GM19372 (cell line): Measurements from ENCODE around the gene SMYD4.
"Not testable (repeated sequence)": the region's sequence is repeated elsewhere in the genome, so short reads cannot be mapped to it uniquely, and the experiment has no call there.

Experiments used
- ATAC-seq: cut with Tn5 transposase; IDR thresholded peaks from one replicate; pipeline ENCODE4 v1.9.1; 2021; ENCODE audit warnings: mild to moderate bottlenecking, low read depth, moderate library complexity; ENCODE audit not compliant: unreplicated experiment

SMYD4 gene

DNA sequence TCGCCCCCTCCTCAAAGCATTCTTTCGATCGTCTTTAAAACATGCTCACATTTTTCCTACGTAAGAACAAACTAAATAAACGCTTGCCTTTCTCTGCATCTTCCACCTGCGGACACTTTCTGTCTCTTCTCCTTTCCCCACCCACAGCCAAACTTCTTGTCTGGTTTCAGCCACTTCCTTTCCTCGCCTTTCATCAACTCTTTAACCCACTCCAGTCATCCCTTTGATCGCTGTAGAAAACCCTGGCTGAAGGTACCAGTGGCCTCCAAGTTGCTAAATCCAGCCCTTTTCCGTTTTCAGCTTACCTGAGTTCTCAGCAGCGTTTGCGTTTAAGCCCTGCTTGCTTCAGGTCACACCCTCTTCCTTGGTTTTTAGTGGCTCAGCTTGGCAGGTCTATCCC, 586 bp upstream of the SMYD4 start:
- no peak for ATAC-seq

- ATAC-seq = no peak
These were observed 498 bp downstream of the SMYD4 start for GRCh38 chr17:1829216-1829591.

DNA sequence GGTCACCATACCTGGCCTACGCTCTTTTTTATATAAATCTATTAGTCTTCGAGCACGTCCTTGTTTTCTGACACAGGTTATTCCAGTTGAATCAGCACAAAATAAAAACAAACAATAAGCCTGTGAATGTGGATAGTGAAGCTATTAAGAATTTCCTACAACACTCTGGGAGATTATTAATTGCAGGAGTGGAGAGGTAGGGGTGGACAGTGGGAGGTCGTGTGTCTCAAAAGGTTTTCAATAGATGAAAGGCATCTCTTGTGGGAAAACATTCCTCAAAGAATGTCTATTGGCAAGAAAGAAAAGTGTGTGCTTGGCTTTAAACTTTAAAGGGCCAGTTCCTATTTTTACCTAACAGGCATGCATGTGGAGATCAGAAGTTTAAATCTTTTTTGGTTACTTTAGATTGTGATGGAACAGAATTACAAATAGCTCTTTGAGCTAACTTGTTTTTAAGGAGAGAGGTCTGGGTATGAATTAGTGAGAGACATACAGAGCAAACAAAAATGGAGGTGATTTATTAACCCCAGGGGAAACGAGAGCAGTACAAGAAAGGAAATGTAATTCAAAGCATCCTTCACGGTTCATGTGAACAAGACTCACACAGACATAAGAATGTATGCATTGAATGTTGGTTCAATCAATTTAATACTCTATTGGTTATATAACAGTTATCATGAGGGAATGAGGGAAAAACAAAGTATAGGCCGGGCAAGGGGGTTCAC, 9.0 kb downstream of the SMYD4 start:
- ATAC-seq = no peak

DNA sequence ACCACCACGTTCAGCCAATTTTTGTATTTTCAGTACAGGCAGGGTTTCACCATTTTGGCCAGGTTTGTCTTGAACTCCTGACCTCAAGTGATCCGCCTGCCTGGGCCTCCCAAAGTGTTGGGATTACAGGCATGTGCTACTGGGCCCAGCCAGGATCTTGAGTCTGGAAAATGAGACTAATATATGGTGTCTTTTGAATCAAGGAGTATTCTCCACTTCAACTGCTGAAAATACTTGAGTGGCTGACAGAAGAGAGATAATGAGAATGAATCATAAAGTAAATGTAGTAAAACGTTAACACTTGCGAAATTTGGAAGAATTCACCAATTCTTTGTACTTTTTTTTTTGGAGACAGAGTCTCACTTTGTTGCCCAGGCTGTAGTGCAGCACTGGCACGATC, 16.6 kb downstream of the SMYD4 start:
- no peak for ATAC-seq

- ATAC-seq = no peak
These were observed 19.1 kb downstream of the SMYD4 start for GRCh38 chr17:1810450-1811103.

DNA sequence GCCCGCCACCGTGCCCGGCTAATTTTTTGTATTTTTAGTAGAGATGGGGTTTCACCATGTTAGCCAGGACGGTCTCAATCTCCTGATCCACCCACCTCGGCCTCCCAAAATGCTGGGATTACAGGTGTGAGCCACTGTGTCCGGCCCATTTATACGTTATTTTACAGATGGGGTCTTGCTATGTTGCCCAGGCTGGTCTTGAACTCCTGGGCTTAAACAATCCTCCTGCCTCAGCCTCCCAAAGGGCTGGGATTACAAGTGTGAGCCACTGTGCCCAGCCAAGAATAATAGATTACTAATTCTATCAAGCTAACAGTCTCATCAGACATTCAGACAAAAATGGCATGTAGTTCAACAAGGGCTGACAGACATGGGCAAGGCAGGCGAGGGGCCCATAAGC, 19.9 kb downstream of the SMYD4 start:
- ATAC-seq = not testable (repeated sequence)

DNA sequence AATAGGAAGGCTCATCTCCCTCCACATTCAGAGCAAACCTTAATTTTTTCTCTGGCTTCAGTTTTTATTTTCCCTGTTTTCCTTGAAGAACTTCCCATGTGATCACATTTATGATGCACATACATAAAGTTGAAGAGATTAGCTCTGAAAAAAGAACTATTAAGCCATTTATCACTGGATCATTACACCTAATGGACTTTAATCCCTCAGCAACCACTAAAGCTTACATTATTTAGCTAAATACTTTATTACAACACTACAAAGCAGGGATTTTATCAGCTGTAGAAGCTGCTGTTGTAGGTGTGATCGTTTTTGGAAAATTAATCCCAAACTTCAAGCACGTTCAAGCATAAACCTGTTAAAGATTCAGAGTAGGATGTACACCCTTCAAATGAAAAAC, 21.1 kb downstream of the SMYD4 start:
- no peak for ATAC-seq

DNA sequence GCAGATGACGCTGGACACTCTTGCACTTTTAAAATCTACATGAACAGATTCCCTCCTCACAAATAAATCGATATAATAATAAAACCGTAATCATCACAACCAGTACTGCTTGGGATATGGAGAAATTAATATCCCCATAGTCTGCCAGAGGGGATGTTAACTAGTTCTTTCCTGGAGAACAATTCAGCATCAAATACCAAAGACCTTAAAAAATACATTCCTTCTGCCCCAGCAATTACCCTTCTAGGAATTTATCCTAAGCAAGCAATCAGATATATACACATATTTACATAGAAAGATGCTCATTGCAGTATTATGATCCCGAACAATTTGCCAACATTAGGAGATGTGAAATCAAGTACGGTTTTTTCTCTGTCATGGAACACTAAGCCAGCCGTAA, 21.8 kb downstream of the SMYD4 start:
- no peak for ATAC-seq

- ATAC-seq = no peak
These were observed 26.4 kb downstream of the SMYD4 start for GRCh38 chr17:1803280-1803679.

DNA sequence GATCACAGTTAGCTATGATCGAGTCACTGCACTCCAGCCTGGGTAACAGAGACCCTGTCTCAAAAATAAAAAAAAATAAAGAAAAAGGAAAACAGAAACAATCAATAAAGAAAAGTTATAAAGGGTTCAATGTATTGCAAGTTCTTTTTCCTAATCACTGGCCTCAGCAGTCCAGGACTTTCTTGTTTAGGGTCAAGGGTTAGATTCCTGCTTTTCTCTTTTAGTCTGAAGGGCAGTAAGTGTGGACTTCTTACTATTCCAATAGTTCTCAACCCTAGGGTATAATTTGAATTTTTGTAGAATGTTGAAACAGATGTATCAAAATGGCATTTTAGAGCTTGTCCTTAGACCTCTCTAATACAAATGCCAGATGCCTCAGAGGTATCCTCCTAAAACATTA, 27.3 kb downstream of the SMYD4 start:
- ATAC-seq = no peak

DNA sequence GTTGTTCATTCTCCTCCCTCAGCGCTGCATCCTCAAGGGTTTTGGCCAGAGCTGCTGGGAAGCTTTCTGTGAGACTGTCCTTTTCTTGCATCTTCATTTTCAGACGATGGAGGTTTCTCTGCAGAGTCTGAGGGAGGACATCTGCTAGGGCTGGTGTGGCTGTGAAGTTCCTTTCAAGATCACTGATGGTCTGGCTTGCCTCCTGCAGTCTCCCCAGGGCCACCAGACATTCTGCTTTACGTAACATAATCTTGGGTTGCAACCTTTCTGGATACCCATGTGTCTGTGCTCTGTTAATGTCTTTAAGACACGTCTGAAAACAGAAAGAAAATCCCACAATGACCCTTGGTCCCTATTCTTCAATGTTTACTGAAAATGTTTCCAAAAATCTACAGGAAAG, 29.0 kb downstream of the SMYD4 start:
- no peak for ATAC-seq

DNA sequence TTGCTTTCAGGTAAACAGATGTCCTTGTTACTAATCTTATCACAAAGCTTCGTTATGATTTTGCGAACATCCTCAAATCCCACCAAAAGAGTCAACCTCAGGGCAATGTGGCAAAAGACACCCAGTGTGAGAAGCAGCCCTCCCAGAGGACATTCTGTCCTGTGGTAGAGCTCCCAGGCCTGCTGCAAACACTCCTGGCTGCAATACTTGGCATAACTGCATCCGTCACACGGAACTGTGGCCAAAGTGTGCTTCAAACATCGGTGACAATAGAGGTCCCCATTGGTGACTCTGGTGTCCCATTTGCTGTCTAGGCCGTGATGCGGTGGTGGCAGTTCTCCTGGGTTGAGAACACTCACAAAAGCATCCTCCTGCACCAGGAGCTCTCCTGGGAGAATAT, 29.5 kb downstream of the SMYD4 start:
- no peak for ATAC-seq

- ATAC-seq = not testable (repeated sequence)
These were observed 31.9 kb downstream of the SMYD4 start for GRCh38 chr17:1797846-1798245.

DNA sequence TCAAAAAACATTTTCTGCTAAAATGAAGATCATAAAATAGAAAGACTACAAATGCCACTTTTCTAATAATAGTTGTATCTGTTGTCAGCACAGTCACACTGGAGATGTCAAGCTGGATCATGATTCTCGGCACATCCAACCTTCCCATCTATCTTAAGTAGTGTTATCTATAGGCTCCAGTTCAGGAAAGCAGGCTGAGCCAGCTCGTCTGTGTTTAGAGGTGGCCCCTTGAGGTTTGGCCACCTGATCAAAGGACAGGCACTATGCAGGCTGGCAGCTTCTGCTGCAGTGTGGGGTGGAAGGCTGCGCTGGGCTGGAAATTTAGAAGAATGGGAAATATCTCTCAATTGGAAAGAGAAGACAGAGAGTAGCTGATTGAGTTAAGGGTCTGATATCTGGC, 32.4 kb downstream of the SMYD4 start:
- ATAC-seq = no peak

- no peak for ATAC-seq
These were observed 32.9 kb downstream of the SMYD4 start for GRCh38 chr17:1796800-1797199.

DNA sequence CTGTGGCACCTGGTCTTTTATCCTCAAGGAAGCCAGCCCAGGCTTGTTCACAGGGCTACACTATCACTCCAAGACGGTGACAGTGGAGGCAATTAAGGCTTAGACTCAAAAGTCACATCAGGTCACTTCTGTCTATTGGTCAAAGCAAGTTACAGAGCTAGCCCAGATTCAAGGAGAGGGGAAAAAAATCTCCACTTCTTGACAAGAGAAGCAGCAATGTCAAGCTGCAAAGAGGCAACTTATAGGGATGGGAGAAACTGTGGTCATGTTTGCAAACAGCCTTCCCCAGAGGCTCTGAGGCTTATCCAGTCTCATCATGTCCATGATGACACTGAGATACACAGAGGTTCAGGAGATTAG, 36.3 kb downstream of the SMYD4 start:
- no peak for ATAC-seq

GRCh38 chr17:1792495-1793446, 36.9 kb downstream of the SMYD4 start:
- no peak for ATAC-seq

DNA sequence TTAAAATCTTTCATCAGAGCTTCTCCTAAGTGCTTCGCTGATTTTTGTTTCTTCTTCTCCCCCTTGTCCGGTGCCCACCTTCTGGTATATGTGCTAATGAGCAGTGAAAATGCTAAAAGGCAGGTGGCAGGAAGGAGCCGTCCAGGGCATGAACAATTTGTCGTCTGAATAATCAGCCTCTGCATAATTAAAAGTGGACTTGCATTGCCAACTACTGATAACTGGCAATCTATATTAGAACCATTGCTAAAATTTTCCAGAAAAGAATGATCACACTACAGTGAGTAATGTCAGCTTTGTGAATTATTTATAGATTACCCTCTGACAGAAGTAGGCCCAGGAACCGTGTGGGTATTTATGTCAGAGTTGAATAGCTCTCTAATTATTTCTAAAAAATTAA, 39.8 kb downstream of the SMYD4 start:
- ATAC-seq = no peak

GRCh38 chr17:1787301-1787902, 42.3 kb downstream of the SMYD4 start:
- no peak for ATAC-seq

DNA sequence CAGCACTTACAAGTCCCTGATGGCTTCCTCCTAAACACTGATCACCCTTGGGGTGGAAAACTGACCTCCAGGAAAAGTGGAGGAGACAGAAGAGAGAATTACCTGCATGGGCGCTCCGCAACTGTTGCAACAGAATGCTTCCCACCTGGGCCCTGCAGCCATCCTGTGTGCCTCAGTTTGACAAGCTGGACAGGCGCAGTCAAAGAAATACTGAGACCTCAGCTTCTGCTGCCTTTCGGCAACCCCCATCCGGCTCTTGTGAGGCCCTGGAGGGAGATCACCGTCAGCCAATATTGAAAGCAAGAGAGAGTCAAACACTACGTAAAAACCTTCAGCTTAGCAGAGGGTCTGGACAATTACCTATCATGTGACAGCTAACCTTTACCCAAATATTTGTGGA, 43.0 kb downstream of the SMYD4 start:
- no peak for ATAC-seq

- no peak for ATAC-seq
These were observed 43.8 kb downstream of the SMYD4 start for GRCh38 chr17:1785930-1786329.
